Smooth muscle cell of the pulmonary artery (primary cell): ENCODE results near the gene HSPB3. TPM values are rescaled to one million over a fixed set of nuclear protein-coding genes. Genes with fewer than 3 reads are reported as not detected.

Source experiments
- total RNA-seq: library from RNA; depleted of rRNA; stranded (reverse); fragments of >200 nt; gene quantifications from 2 replicates; pipeline ENCODE4 v1.2.3, GENCODE V29; 2014

HSPB3 gene, protein sequence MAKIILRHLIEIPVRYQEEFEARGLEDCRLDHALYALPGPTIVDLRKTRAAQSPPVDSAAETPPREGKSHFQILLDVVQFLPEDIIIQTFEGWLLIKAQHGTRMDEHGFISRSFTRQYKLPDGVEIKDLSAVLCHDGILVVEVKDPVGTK
- 0.85 and 0.86 TPM in 2 replicates for total RNA-seq

DNA sequence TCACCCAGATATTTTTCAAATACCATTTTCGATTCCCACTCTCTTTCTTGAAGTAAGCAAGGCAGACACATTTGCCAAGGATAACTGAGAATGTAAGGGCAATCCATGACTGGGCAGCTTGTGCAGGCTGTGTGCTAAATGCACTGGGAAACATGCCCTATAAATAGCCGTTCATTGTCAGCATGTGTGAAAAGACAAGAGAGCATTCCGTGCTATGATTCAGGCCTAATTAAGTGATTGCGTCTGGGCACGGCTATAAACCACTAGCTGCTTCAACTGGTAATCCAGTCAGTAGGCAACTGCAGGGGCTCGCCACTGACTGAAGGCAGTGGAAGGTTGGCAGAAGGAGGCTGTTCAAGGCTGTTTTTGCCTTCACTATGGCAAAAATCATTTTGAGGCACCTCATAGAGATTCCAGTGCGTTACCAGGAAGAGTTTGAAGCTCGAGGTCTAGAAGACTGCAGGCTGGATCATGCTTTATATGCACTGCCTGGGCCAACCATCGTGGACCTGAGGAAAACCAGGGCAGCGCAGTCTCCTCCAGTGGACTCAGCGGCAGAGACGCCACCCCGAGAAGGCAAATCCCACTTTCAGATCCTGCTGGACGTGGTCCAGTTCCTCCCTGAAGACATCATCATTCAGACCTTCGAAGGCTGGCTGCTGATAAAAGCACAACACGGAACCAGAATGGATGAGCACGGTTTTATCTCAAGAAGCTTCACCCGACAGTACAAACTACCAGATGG lies at the start of gene HSPB3:
Gene HSPB3 (plus strand): TSS at position 287 of the 745 bp plus-strand sequence. CDS start 91 bp downstream, at position 378.

Other genes with a start within 250 kb of the HSPB3 start
- gene ARL15, start 145.1 kb upstream of the HSPB3 start, total RNA-seq: 30.9 and 40.9 TPM in 2 replicates
- 71.7 and 88.7 TPM in 2 replicates for gene SNX18, start 62.1 kb downstream of the HSPB3 start, total RNA-seq